Bronchial epithelial cell (primary cell): ENCODE measurements around the gene B3GALNT2. TPM values are rescaled to one million over a fixed set of nuclear protein-coding genes. Genes with fewer than 3 reads are reported as not detected.
"Not testable (repeated sequence)": the region's sequence is repeated elsewhere in the genome, so short reads cannot be mapped to it uniquely, and the experiment has no call there.

Experiments used
- DNase-seq: peaks from one replicate; pipeline ENCODE4 v3.0.0-alpha.2; 2010; ENCODE audit warnings: low read depth
- FAIRE-seq: peaks from 2 replicates; lab custom pipeline; 2011; peaks lifted over from hg19 to GRCh38; lab: Jason Lieb, UNC
- H3K27me3 ChIP-seq: 2 replicates; pipeline ENCODE4 v1.5.1; 2011; ENCODE audit warnings: low read length; ENCODE audit not compliant: control insufficient read depth, insufficient read depth
- H3K36me3 ChIP-seq: 2 replicates; pipeline ENCODE4 v1.5.1; 2011; ENCODE audit warnings: low read length; ENCODE audit not compliant: control insufficient read depth, insufficient read depth
- H3K4me3 ChIP-seq: 2 replicates; pipeline ENCODE4 v1.5.1; 2011; ENCODE audit warnings: mild to moderate bottlenecking, low read depth, low read length, control low read depth
- total RNA-seq: library from RNA; depleted of rRNA; stranded (reverse); fragments of >200 nt; gene quantifications from 2 replicates; pipeline ENCODE4 v1.2.1, GENCODE V29; 2014
- TF ChIP-seq, protein P1 (sequence below): IDR thresholded peaks from 2 replicates; pipeline ENCODE4 v1.5.1; 2011; ENCODE audit warnings: mild to moderate bottlenecking, moderate library complexity, low read length, control low read depth, inconsistent platforms; ENCODE audit not compliant: insufficient read depth, severe bottlenecking

Gene B3GALNT2
- total RNA-seq, 1 donor from 2014 or later, result 80.3 TPM

DNA sequence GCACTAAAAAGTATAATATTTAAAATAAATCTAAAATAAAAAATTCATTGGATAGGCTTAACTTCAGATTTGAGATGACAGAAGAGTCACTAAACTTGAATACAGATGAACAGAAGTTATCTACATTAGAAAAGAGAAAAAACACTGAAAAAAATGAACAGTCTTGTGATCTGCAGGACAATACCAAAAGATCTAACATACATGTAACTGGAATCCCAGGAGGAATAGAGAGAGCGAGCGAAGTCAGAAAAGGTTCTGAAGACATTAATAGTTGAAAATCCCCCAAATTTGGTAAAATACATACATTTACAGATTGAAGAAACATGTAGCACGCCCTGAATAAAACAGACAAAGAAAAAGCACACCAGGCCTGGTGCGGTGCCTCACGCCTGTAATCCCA, 21.2 kb downstream of the B3GALNT2 start:
- DNase-seq (no peak), FAIRE-seq (no peak)
- TF ChIP-seq, protein P1, sequence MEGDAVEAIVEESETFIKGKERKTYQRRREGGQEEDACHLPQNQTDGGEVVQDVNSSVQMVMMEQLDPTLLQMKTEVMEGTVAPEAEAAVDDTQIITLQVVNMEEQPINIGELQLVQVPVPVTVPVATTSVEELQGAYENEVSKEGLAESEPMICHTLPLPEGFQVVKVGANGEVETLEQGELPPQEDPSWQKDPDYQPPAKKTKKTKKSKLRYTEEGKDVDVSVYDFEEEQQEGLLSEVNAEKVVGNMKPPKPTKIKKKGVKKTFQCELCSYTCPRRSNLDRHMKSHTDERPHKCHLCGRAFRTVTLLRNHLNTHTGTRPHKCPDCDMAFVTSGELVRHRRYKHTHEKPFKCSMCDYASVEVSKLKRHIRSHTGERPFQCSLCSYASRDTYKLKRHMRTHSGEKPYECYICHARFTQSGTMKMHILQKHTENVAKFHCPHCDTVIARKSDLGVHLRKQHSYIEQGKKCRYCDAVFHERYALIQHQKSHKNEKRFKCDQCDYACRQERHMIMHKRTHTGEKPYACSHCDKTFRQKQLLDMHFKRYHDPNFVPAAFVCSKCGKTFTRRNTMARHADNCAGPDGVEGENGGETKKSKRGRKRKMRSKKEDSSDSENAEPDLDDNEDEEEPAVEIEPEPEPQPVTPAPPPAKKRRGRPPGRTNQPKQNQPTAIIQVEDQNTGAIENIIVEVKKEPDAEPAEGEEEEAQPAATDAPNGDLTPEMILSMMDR, result no peak
- peaks cover 18% of the 10 kb centered on the region for H3K36me3 ChIP-seq
- H3K4me3 ChIP-seq, result no peak overlapping the region
- H3K27me3 ChIP-seq, result no peaks in the 10 kb centered on the region

DNA sequence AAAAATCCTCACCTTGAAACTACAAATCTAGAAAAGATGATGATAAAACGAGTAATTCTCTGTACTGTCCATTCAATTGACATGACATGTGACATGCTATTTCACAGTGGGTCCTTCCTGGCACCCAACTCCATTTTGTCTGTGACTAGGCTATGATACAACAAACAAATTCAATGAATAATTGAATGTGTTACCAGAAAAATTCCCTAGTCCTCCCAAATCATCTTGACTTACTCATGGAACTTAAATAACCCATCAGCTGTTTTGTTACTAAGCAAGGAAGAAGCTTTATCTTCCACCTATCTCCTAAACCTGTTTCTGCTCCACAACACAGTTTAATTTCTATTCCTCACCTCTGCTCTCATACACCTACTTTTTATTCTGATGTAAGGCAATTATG, 30.4 kb downstream of the B3GALNT2 start:
- Histone ChIP-seq H3K36me3 (peaks cover 7% of the 10 kb centered on the region), H3K4me3 (no peak overlapping the region), H3K27me3 (no peaks in the 10 kb centered on the region)
- FAIRE-seq (no peak), DNase-seq (peak; percentile 51)
- TF ChIP-seq, protein P1, result no peak

DNA sequence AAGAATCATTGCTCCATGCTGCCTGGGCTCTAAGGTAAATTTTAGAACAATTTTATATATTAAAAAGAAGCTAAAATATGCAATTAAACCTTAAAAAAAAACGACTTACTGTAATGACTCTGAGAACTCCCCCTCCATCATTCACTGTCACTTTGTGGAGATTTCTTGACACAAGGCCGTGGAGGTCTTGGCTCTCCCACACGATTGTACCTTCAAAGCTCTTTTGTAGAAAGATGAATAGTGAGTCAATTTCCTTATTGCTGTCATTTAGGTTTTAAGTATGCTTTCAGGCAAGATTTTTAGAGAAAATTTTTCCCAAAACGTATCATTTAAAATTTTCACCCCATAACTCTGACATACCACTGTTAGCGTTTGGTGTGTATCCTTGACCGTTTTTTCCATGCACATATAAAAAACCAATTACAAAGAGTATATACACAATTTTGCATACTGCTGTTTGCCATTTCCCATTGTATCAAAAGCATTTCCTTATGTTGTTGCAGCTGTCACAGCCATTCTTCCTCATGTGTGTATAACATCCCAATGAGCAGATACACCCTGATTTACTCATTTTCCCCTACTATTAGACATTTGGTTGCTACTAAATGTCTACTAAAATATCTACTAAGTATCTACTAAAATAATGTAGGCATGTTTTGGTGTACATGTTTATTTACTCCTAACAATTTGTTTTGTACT, 33.4 kb downstream of the B3GALNT2 start:
- Histone ChIP-seq H3K4me3 (no peak overlapping the region), H3K27me3 (no peaks in the 10 kb centered on the region), H3K36me3 (peaks cover 5% of the 10 kb centered on the region)
- DNase-seq (no peak), FAIRE-seq (no peak)
- TF ChIP-seq, protein P1, result no peak

DNA sequence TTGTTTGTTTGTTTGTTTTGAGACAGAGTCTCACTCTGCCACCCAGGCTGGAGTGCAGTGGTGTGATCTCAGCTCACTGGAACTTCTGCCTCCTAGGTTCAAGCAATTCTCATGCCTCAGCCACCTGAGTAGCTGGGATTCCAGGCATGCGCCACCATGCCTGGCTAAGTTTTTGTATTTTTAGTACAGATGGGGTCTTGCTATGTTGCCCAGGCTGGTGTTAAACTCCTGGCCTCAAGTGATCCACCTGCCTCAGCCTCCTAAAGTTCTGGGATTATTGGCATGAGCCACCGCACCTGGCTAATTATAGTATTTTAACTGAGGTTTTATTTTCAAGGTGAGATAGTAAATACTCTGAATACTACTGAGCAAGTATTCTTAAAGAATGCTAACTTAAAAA, 34.4 kb downstream of the B3GALNT2 start:
- not testable (repeated sequence) for FAIRE-seq, DNase-seq, H3K4me3 ChIP-seq, H3K36me3 ChIP-seq, H3K27me3 ChIP-seq

DNA sequence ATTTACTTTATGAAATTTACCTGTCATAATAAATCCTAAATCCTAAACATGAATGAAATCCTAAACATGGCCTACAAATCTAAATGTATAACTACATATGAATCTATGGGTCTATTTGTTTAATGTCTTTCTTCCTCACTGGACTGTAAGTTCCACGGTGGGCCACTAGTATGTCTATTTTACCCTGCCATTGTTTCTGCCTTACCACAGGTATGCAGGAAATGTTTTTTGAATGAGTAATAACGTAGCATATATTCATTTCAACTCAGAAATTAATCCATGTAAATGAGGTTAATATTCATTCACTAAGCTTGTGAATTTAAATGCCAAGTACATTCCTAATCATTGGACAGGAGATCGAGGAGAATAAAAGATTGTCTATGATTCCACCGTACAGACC, 35.3 kb downstream of the B3GALNT2 start:
- DNase-seq, result peak; percentile 91
- TF ChIP-seq, protein P1, result no peak
- H3K27me3 ChIP-seq, result no peaks in the 10 kb centered on the region
- no peaks in the 10 kb centered on the region for H3K36me3 ChIP-seq
- FAIRE-seq, result peak; percentile 64
- H3K4me3 ChIP-seq, result no peak overlapping the region

DNA sequence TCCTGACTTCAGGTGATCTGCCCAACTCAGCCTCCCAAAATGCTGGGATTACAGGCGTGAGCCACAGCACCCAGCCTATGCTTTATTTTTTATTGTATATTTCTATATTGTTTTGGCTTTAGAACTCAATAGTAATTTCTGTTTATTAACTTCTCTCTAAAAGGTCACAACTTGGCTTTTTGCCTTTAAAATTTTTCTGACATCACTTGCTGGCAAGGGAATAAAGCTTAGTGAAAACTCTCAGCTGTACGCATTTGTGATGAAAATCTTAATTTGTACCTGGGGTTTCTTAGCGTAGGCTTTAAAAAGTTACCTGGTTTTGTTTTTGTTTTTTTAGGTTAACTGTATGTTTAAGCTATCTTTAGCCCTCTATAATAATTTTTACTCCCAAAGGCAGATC, 36.2 kb downstream of the B3GALNT2 start:
- TF ChIP-seq, protein P1, result no peak
- Histone ChIP-seq H3K4me3 (no peak overlapping the region), H3K36me3 (no peaks in the 10 kb centered on the region), H3K27me3 (no peaks in the 10 kb centered on the region)
- DNase-seq (no peak), FAIRE-seq (no peak)
